Stomach (tissue), 9 donors: ENCODE measurements around the gene SLC25A51. TPM values are rescaled to one million over a fixed set of nuclear protein-coding genes. Genes with fewer than 3 reads are reported as not detected.

ENCODE experiments used
- DNase-seq, 2 donors: peaks; one replicate each; pipeline versions ENCODE4 v3.0.0 to v3.0.0-alpha.2; 2013 to 2019
- H3K27ac ChIP-seq, 5 donors: fragments of 200-600 bp in 4 of 5; sonication (generic) in 4 of 5; one replicate each; pipeline ENCODE4 v1.5.1; 2013 to 2019; ENCODE audit warnings: mild to moderate bottlenecking in 1 of 5, moderate library complexity in 1 of 5
- H3K27me3 ChIP-seq, 3 donors: fragments of 200-600 bp; sonication (generic); one replicate each; pipeline ENCODE4 v1.5.1; 2017 to 2019; ENCODE audit warnings: mixed run types in 1 of 3
- H3K36me3 ChIP-seq, 4 donors: fragments of 200-600 bp; sonication (generic); 1 replicate in 3 of 4; 2 replicates in 1 of 4; pipeline ENCODE4 v1.5.1; 2016 to 2019
- H3K4me1 ChIP-seq, 4 donors: fragments of 200-600 bp; sonication (generic); one replicate each; pipeline ENCODE4 v1.5.1; 2016 to 2019
- H3K4me3 ChIP-seq, 4 donors: fragments of 200-600 bp; sonication (generic) in 3 of 4; one replicate each; pipeline ENCODE4 v1.5.1; 2016 to 2019; ENCODE audit warnings: mild to moderate bottlenecking in 1 of 4
- H3K9me3 ChIP-seq, 4 donors: fragments of 200-600 bp; sonication (generic); one replicate each; pipeline ENCODE4 v1.5.1; 2016 to 2019
- CTCF ChIP-seq, 7 experiments: fragments of 450-650 bp in 4 of 7; fragments of 200-600 bp in 3 of 7; sonication (generic) in 3 of 7; IDR thresholded peaks; one replicate each; pipeline ENCODE4 v1.5.1; 2016 to 2019; ENCODE audit warnings: antibody characterized with exemption in 7 of 7, control low read depth in 2 of 7, mild to moderate bottlenecking in 1 of 7
- EP300 ChIP-seq: sonication (generic); formaldehyde crosslinking; IDR thresholded peaks from one replicate; pipeline ENCODE4 v1.6.1; 2017; ENCODE audit warnings: antibody characterized with exemption
- POLR2A ChIP-seq, 4 donors: fragments of 450-650 bp; IDR thresholded peaks; one replicate each; pipeline ENCODE4 v1.6.1; 2016; ENCODE audit warnings: antibody characterized with exemption in 4 of 4, control low read depth in 2 of 4, mild to moderate bottlenecking in 1 of 4, moderate library complexity in 1 of 4
- POLR2AphosphoS5 ChIP-seq, 3 donors: sonication (generic); formaldehyde crosslinking; IDR thresholded peaks; one replicate each; pipeline ENCODE4 v1.6.1; 2016; ENCODE audit warnings: antibody characterized with exemption in 3 of 3
- WGBS, 5 donors: extraction: QIAGEN DNeasy Blood & Tissue Kit in 3 of 5; methylation state at CpG; one replicate each; pipeline versions ENCODE4 v1.1.5 to v1.1.7; 2013 to 2018; 5-methylcytosine and 5-hydroxymethylcytosine counted together
- intact Hi-C: fragments of 100-400 bp; cut with DNase I; formaldehyde crosslinking; loops from one replicate; pipeline ENCODE4 v1.15.1; 2023; ENCODE audit warnings: low total_unique reads
- polyA plus RNA-seq, 3 donors: library from polyadenylated mRNA; stranded (reverse); fragments of 200-250 nt; gene quantifications; one replicate each; pipeline ENCODE4 v1.2.3, GENCODE V29; 2013
- total RNA-seq, 5 donors: library from RNA; depleted of rRNA; stranded (reverse); fragments of >200 nt; gene quantifications; one replicate each; pipeline versions ENCODE4 v1.1.0 to v1.2.3, GENCODE V29; 2014 to 2016
- donor health status: healthy with polysubstance abuse.
- donor health status: Bipolar disorder and iron deficiency.
- donor health status: healthy.

The SLC25A51 gene
- total and polyA plus RNA-seq, 8 donors: 3.5 to 41.5 (median 9.8) TPM

GRCh38 chr9:37929441-37929895 lies 25.5 kb upstream of the SLC25A51 start:
- TF ChIP-seq POLR2AphosphoS5 (IDR thresholded peaks at IDR 0.05) (no peak), EP300 (no peak), CTCF (IDR thresholded peaks at IDR 0.05) (no peak), POLR2A (IDR thresholded peaks at IDR 0.05) (no peak)
- H3K4me3 ChIP-seq: no peak overlapping the region
- H3K36me3 ChIP-seq: peaks cover 6 to 13% (median 8%) of the 10 kb centered on the region in 4 donors
- H3K4me1 ChIP-seq: peaks cover 0 to 29% (median 9%) of the 10 kb centered on the region in 4 donors
- no peaks in the 10 kb centered on the region for H3K27me3 ChIP-seq
- 64 to 85% (median 76%) methylated on average over 11 of the region's 11 CpGs for WGBS, 5 donors
- H3K27ac ChIP-seq: no peak overlapping the region
- DNase-seq: no peak
- H3K9me3 ChIP-seq: no peaks in the 10 kb centered on the region
- intact Hi-C loops: loop anchor here (10.0 kb wide), 1 partner anchor 85 kb away; no protein-coding TSS in a partner anchor

- H3K4me3 ChIP-seq: no peak overlapping the region
- intact Hi-C loops: loop anchor here (10.0 kb wide), 1 partner anchor 86 kb away; no protein-coding TSS in a partner anchor
- peaks cover 6 to 13% (median 8%) of the 10 kb centered on the region in 4 donors for H3K36me3 ChIP-seq
- H3K9me3 ChIP-seq: no peaks in the 10 kb centered on the region
- TF ChIP-seq POLR2AphosphoS5 (IDR thresholded peaks at IDR 0.05): no peak
- TF ChIP-seq POLR2A (IDR thresholded peaks at IDR 0.05): no peak
- TF ChIP-seq CTCF (IDR thresholded peaks at IDR 0.05): no peak
- TF ChIP-seq EP300: no peak
- DNase-seq: no peak
- H3K27ac ChIP-seq: no peak overlapping the region
- peaks cover 0 to 29% (median 9%) of the 10 kb centered on the region in 4 donors for H3K4me1 ChIP-seq
- WGBS, 5 donors: 88 to 92% (median 90%) methylated on average over 17 to 20 of the region's 20 CpGs
- no peaks in the 10 kb centered on the region for H3K27me3 ChIP-seq
Observed at GRCh38 chr9:37928552-37929430, 24.9 kb upstream of the SLC25A51 start.

- WGBS, 5 donors: 79 to 82% (median 81%) methylated on average over 13 of the region's 13 CpGs
- peaks cover 6 to 13% (median 8%) of the 10 kb centered on the region in 4 donors for H3K36me3 ChIP-seq
- intact Hi-C loops: loop anchor here (10.0 kb wide), 1 partner anchor 87 kb away; no protein-coding TSS in a partner anchor
Observed at GRCh38 chr9:37927601-37928551, 23.9 kb upstream of the SLC25A51 start.

More at GRCh38 chr9:37927601-37928551, 23.9 kb upstream of the SLC25A51 start:
- Histone ChIP-seq H3K27me3 (no peaks in the 10 kb centered on the region), H3K9me3 (no peaks in the 10 kb centered on the region), H3K27ac (no peak overlapping the region), H3K4me1 (peaks cover 3 to 32% (median 16%) of the 10 kb centered on the region in 4 donors), H3K4me3 (no peak overlapping the region)
- DNase-seq: no peak
- TF ChIP-seq POLR2A (IDR thresholded peaks at IDR 0.05) (no peak), POLR2AphosphoS5 (IDR thresholded peaks at IDR 0.05) (no peak), CTCF (IDR thresholded peaks at IDR 0.05) (no peak), EP300 (no peak)
